Naive B cell (primary cell): Measurements from ENCODE around the gene BCAT1. TPM values are rescaled to one million over a fixed set of nuclear protein-coding genes. Genes with fewer than 3 reads are reported as not detected.

Experiments
- ATAC-seq, 2 donors: fragments of 150-1000 bp; cut with Tn5 transposase; 2 replicates each; pipeline ENCODE4 v1.10.0; 2021; ENCODE audit warnings: low read depth in 2 of 2, mild to moderate bottlenecking in 2 of 2, moderate library complexity in 2 of 2
- DNase-seq: peaks from one replicate; pipeline ENCODE4 v3.0.0; 2022
- H3K27ac Mint-ChIP-seq, 6 donors: one replicate each; pipeline ENCODE4 v1.8.0; 2020 to 2022; ENCODE audit warnings: mild to moderate bottlenecking in 6 of 6, mixed read lengths in 6 of 6, moderate library complexity in 5 of 6, inconsistent platforms in 2 of 6
- H3K27me3 Mint-ChIP-seq, 3 donors: one replicate each; pipeline ENCODE4 v1.8.0; 2021 to 2022; ENCODE audit warnings: mixed read lengths in 3 of 3, mild to moderate bottlenecking in 1 of 3
- H3K36me3 Mint-ChIP-seq, 2 donors: one replicate each; pipeline ENCODE4 v1.8.0; 2020 to 2022; ENCODE audit warnings: mixed read lengths in 2 of 2, inconsistent platforms in 1 of 2, mild to moderate bottlenecking in 1 of 2
- H3K4me1 Mint-ChIP-seq, 3 donors: one replicate each; pipeline ENCODE4 v1.8.0; 2020 to 2022; ENCODE audit warnings: mixed read lengths in 3 of 3, inconsistent platforms in 1 of 3, mild to moderate bottlenecking in 1 of 3, moderate library complexity in 1 of 3
- H3K4me3 Mint-ChIP-seq, 8 donors: one replicate each; pipeline ENCODE4 v1.8.0; 2020 to 2022; ENCODE audit warnings: mild to moderate bottlenecking in 8 of 8, mixed read lengths in 8 of 8, moderate library complexity in 8 of 8, inconsistent platforms in 2 of 8
- H3K9me3 Mint-ChIP-seq, 7 donors: one replicate each; pipeline ENCODE4 v1.8.0; 2020 to 2022; ENCODE audit warnings: mixed read lengths in 7 of 7, mild to moderate bottlenecking in 5 of 7, inconsistent platforms in 2 of 7, moderate library complexity in 1 of 7
- polyA plus RNA-seq, 6 donors: library from polyadenylated mRNA; unstranded; fragments of 300-500 nt; fragmentation: Illumina TruSeq; gene quantifications; one replicate each; pipeline ENCODE4 v1.2.3, GENCODE V29; 2021; ENCODE audit warnings: low read depth in 6 of 6

Gene BCAT1, protein sequence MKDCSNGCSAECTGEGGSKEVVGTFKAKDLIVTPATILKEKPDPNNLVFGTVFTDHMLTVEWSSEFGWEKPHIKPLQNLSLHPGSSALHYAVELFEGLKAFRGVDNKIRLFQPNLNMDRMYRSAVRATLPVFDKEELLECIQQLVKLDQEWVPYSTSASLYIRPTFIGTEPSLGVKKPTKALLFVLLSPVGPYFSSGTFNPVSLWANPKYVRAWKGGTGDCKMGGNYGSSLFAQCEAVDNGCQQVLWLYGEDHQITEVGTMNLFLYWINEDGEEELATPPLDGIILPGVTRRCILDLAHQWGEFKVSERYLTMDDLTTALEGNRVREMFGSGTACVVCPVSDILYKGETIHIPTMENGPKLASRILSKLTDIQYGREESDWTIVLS
- 1 to 10 TPM in 4 of 6 donors, under 1 TPM in 1, not detected in 1; 0.18 to 4.9 (median 1.8) TPM for polyA plus RNA-seq

GRCh38 chr12:24948757-24949722 is at the start of gene BCAT1:
Gene BCAT1, minus strand, starts transcription at chr12:24949101. Its CDS starts 169 bp downstream, at chr12:24948932.
- Mint-ChIP-seq H3K27ac (peak within 1 kb of the TSS in 5 of 6 donors; percentile 59 to 92 (median 76)), H3K27me3 (peaks cover 9 to 11% (median 10%) of the 10 kb centered on the region in 3 donors), H3K9me3 (no peaks in the 10 kb centered on the region), H3K36me3 (peaks cover 0 to 8% of the 10 kb centered on the region in 2 donors), H3K4me1 (peaks cover 27 to 31% (median 31%) of the 10 kb centered on the region in 3 donors), H3K4me3 (peak within 1 kb of the TSS; percentile 88 to 97 (median 93))
- ATAC-seq (peak; percentile 72 to 73), DNase-seq (peak; percentile 42)

DNA sequence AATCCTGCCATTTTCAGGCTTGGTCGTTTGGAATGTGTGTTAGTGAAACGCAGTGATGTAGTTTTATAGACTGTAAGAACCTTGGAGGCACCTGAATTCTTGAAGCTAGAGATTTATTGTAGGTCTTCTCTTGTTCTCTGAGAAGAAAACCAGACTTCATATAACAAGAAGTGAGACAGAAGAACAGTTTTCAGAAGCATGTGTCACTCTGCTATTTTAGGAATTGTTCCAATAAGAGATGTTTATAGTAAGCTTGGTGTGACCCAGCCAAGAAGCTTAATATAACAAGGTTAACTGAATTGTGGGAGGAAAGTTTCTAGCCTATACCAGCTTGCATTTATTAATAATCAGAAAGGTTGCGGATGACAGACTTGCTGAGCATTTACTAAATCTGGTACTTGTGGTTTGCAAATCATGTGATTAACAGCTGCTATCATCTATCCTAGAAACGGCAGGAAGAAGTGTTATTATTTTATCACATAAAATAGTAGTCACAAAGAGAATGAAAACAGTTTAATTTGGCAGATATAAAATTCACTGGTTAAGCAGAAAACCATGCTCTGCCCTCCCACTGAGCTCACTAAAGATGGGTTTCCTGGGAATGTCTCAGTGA is 49.2 kb upstream of the BCAT1 start:
- H3K9me3 Mint-ChIP-seq = no peaks in the 10 kb centered on the region
- H3K4me3 Mint-ChIP-seq = peak overlapping the region; percentile 55 to 84 (median 76)
- peak overlapping the region; percentile 75 to 97 (median 92) for H3K27ac Mint-ChIP-seq
- H3K4me1 Mint-ChIP-seq = peaks cover 56 to 95% (median 67%) of the 10 kb centered on the region in 3 donors
- H3K36me3 Mint-ChIP-seq = no peaks in the 10 kb centered on the region
- H3K27me3 Mint-ChIP-seq = no peaks in the 10 kb centered on the region
- DNase-seq (peak; percentile 68), ATAC-seq (peak; percentile 82)

- no peaks in the 10 kb centered on the region for H3K9me3 Mint-ChIP-seq
Measured at GRCh38 chr12:24997496-24997895, 48.6 kb upstream of the BCAT1 start.

DNA sequence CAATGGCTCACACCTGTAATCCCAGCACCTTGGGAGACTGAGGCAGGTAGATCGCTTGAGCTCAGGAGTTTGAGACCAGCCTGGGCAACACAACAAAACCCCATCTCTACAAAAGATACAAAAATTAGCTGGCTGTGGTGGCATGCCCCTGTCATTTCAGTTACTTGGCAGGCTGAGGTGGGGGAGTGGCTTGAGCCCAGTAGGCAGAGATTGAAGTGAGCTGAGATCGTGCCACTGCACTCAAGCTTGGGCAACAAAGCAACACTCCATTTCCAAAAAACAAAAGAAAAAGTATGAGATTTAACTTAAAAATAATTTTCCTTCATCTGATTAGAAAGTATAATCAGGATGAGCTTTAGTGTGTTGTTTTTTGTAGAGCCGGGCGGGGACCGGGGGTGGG is 47.9 kb upstream of the BCAT1 start:
- ATAC-seq (no peak), DNase-seq (no peak)
- Mint-ChIP-seq H3K4me1 (peaks cover 51 to 94% (median 66%) of the 10 kb centered on the region in 3 donors), H3K36me3 (no peaks in the 10 kb centered on the region), H3K9me3 (no peaks in the 10 kb centered on the region), H3K27me3 (no peaks in the 10 kb centered on the region), H3K4me3 (peak overlapping the region in 7 of 8 donors; percentile 12 to 83 (median 72)), H3K27ac (peak overlapping the region in 4 of 6 donors; percentile 74 to 92 (median 86))

More at GRCh38 chr12:24997496-24997895, 48.6 kb upstream of the BCAT1 start:
- no peaks in the 10 kb centered on the region for H3K36me3 Mint-ChIP-seq
- H3K27ac Mint-ChIP-seq = peak overlapping the region; percentile 75 to 97 (median 92)
- no peak for ATAC-seq
- peak overlapping the region; percentile 55 to 84 (median 76) for H3K4me3 Mint-ChIP-seq
- peaks cover 56 to 94% (median 67%) of the 10 kb centered on the region in 3 donors for H3K4me1 Mint-ChIP-seq
- no peaks in the 10 kb centered on the region for H3K27me3 Mint-ChIP-seq
- DNase-seq = no peak

DNA sequence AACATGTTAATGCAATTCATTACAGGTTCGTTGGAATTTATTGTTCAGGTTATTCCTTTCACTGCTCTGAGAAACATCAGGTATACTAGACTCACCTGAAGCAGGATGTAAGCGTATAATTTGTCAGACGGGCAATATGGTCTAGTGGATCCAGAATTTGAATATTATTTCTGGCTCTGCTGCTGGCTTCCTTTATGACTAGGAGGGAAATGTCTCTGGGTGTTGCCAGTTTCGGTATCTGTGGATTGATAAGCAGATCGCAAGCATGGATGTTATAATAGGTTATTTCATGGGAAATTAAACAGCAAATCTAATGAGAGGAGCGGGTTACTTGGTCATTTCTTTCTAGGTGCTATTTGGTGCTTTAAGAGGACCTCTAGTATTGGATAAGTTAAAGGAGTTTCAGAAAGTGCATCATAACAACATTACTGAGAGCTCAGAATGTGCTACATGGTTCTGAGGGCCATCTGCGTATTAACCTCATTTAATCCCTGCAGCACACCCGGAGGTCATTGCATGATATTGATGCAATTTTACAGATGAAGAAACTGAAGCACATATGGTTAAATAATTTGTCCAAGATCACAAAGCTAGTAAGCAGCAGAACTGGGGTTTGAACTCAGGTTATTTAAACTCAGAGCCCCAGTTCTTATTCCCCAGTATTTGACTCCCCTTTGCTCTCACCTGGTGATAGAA is 47.3 kb upstream of the BCAT1 start:
- H3K4me1 Mint-ChIP-seq = peaks cover 48 to 91% (median 60%) of the 10 kb centered on the region in 3 donors
- peak; percentile 61 for DNase-seq
- no peaks in the 10 kb centered on the region for H3K9me3 Mint-ChIP-seq
- H3K4me3 Mint-ChIP-seq = peak overlapping the region; percentile 61 to 85 (median 76)
- no peaks in the 10 kb centered on the region for H3K36me3 Mint-ChIP-seq
- H3K27ac Mint-ChIP-seq = peak overlapping the region; percentile 43 to 92 (median 85)
- ATAC-seq = peak; percentile 58 to 62
- H3K27me3 Mint-ChIP-seq = no peaks in the 10 kb centered on the region

- Mint-ChIP-seq H3K4me1 (peaks cover 36 to 67% (median 45%) of the 10 kb centered on the region in 3 donors), H3K27ac (peak overlapping the region in 2 of 6 donors; percentile 30 to 34), H3K9me3 (no peaks in the 10 kb centered on the region), H3K27me3 (no peaks in the 10 kb centered on the region), H3K36me3 (no peaks in the 10 kb centered on the region), H3K4me3 (peak overlapping the region in 4 of 8 donors; percentile 21 to 88 (median 26))
- DNase-seq = no peak
- no peak for ATAC-seq
Measured at GRCh38 chr12:24993793-24994192, 44.9 kb upstream of the BCAT1 start.

DNA sequence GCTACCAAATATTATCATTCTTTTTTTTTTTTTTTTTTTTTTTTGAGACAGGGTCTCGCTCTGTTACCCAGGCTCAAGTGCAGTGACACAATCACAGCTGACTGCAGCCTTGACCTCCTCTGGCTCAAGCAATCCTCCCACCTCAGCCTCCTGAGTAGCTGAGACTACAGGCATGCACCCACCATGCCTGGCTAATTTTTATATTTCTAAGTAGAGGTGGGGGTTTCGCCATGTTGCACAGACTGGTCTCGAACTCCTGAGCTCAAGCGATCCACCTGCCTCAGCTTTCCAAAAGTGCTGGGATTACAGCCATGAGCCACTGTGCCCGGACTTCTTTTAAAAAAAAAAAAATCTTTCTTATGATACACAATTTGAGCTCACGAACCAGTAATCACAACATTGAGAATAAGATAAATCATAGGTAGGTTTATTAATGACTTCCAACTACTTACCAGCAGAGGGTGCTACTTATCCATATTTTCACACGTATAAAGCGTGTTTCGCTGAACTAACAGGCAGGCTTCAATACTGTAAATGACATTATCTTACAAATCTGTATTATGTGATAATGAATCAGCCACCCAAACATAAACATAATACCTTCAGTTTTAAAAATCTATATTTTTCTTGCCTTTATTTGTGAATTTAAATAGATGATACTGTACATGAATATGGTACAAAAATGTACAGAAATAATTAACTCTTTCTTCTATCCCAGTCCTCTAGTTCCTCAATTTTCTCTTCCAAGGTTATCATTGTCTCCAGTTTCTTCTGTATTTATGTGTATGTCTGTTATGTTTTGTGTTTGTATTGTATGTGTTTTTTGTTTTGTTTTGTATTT is 42.5 kb upstream of the BCAT1 start:
- peak; percentile 64 for DNase-seq
- Mint-ChIP-seq H3K27ac (no peak overlapping the region), H3K27me3 (no peaks in the 10 kb centered on the region), H3K36me3 (no peaks in the 10 kb centered on the region), H3K4me1 (peaks cover 13 to 43% (median 22%) of the 10 kb centered on the region in 3 donors), H3K4me3 (no peak overlapping the region), H3K9me3 (no peaks in the 10 kb centered on the region)
- ATAC-seq = peak; percentile 77

DNA sequence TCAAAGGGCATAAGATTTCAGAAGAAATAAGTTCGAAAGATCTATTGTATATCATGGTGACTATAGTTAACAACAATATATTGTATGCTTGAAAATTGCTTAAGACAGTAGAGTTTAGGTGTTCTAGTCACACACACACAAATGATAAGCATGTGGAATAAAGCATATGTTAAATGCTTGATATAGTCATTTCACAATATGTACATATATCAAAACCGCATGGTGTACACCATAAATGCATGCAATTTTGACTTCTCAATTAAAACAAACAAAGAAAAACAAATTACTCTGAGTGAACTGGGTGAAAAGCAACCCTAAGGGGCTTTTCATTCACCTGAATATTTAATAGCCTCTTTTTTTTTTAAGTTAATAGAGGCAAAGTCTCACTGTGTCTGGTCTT is 40.3 kb upstream of the BCAT1 start:
- no peak for ATAC-seq
- Mint-ChIP-seq H3K27me3 (no peaks in the 10 kb centered on the region), H3K4me1 (peaks cover 0 to 24% (median 8%) of the 10 kb centered on the region in 3 donors), H3K9me3 (peaks cover 0 to 8% (median 4%) of the 10 kb centered on the region in 7 donors), H3K36me3 (peaks cover 0 to under 1% of the 10 kb centered on the region in 2 donors), H3K27ac (no peak overlapping the region), H3K4me3 (no peak overlapping the region)
- DNase-seq = no peak

GRCh38 chr12:24982250-24982649 is 33.3 kb upstream of the BCAT1 start:
- H3K27ac Mint-ChIP-seq = no peak overlapping the region
- peaks cover 0 to 14% of the 10 kb centered on the region in 2 donors for H3K36me3 Mint-ChIP-seq
- no peak overlapping the region for H3K4me3 Mint-ChIP-seq
- ATAC-seq (no peak), DNase-seq (no peak)
- H3K9me3 Mint-ChIP-seq = peaks cover 9 to 25% (median 15%) of the 10 kb centered on the region in 7 donors
- H3K4me1 Mint-ChIP-seq = no peaks in the 10 kb centered on the region
- H3K27me3 Mint-ChIP-seq = no peaks in the 10 kb centered on the region

DNA sequence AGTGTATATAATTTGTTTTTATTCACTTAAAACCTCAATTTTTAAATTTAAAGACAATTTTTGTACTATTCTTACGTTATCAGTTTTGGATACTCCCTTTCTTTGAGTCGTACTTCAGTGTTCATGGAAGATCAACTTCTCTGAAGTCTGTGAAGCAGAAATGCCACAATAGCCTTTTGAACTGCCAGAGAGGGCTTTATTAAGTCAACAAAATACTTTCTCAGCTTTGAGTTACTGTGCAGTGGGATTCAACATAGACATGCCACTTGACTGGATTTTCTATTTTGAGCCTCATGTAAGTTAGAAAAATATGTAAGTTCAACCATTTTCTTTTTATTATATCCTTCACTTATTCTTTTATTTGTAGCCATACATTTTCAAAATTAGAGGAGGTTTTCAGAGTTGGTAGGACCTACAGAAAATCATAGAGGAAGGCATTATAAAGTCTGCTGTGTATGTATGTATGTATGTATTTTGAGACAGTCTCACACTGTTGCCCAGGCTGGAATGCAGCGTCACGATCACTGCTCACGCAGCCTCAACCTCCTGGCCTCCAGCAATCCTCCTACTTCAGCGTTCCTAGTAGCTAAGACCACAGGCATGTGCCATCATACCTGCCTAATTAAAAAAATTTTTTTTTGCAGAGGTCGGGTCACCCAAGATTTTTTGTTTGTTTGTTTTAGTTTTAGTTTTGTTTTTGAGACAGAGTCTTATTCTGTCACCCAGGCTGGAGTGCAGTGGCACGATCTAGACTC is 31.3 kb upstream of the BCAT1 start:
- peaks cover 0 to 14% of the 10 kb centered on the region in 2 donors for H3K36me3 Mint-ChIP-seq
- ATAC-seq (no peak), DNase-seq (no peak)
- H3K4me3 Mint-ChIP-seq = no peak overlapping the region
- peak overlapping the region in 1 of 6 donors; percentile 39 for H3K27ac Mint-ChIP-seq
- peaks cover 9 to 24% (median 17%) of the 10 kb centered on the region in 7 donors for H3K9me3 Mint-ChIP-seq
- H3K4me1 Mint-ChIP-seq = no peaks in the 10 kb centered on the region
- no peaks in the 10 kb centered on the region for H3K27me3 Mint-ChIP-seq

DNA sequence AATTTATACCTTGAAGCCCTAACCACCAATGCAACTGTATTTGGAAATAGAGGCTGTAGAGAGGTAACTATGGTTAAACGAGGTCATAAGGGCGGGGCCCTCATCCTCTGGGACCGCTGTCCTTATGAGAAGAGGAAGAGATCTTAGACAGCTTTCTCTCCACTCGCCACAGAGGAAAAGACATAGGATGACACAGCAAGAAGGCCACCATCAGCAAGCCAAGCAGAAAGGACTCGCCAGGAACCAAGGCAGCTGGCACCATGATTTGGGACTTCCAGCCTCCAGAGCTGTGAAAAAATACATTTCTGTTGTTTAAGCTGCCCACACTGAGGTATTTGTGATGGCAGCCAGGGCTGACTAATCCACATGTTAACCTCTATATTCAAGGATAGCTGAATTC is 30.4 kb upstream of the BCAT1 start:
- Mint-ChIP-seq H3K4me1 (no peaks in the 10 kb centered on the region), H3K36me3 (peaks cover 0 to 14% of the 10 kb centered on the region in 2 donors), H3K27me3 (no peaks in the 10 kb centered on the region), H3K9me3 (peaks cover 5 to 18% (median 11%) of the 10 kb centered on the region in 7 donors), H3K4me3 (peak overlapping the region in 1 of 8 donors; percentile 52), H3K27ac (no peak overlapping the region)
- ATAC-seq = no peak
- no peak for DNase-seq
